ENCODE measurements around the gene SSTR5. TPM values are rescaled to one million over a fixed set of nuclear protein-coding genes. Genes with fewer than 3 reads are reported as not detected.

The SSTR5 gene
- total RNA-seq, 2 donors from 2014 or later = 2.3 TPM; not detected in 1

- H3K4me3 ChIP-seq = no peak overlapping the region
- H3K4me1 ChIP-seq = no peaks in the 10 kb centered on the region
- H3K27ac ChIP-seq = no peak overlapping the region
- WGBS, 2 donors = 80% methylated on average over 19 of the region's 19 CpGs; no CpG with 5 or more reads in 1 of the 2 donors
- DNase-seq (no peak), ATAC-seq (no peak)
- H3K36me3 ChIP-seq (replicated peaks in 1 of 2; ENCODE audit: insufficient read depth in 1 of 2, low read depth in 2 of 2) = no peaks in the 10 kb centered on the region
- TF ChIP-seq POLR2A (IDR thresholded peaks at IDR 0.05) (no peak), CTCF (IDR thresholded peaks at IDR 0.05) (no peak)
- intact Hi-C loops (cut with DNase I) = no loop called here
- peaks cover 0 to 3% of the 10 kb centered on the region in 2 donors for H3K27me3 ChIP-seq
- no peaks in the 10 kb centered on the region for H3K9me3 ChIP-seq
Observed at GRCh38 chr16:1117926-1118325, 45.4 kb downstream of the SSTR5 start.

GRCh38 chr16:1119129-1119528 is 46.6 kb downstream of the SSTR5 start:
- Histone ChIP-seq H3K27me3 (peaks cover 0 to 3% of the 10 kb centered on the region in 2 donors), H3K9me3 (no peaks in the 10 kb centered on the region), H3K4me3 (no peak overlapping the region), H3K36me3 (replicated peaks in 1 of 2; ENCODE audit: insufficient read depth in 1 of 2, low read depth in 2 of 2) (no peaks in the 10 kb centered on the region), H3K27ac (no peak overlapping the region), H3K4me1 (no peaks in the 10 kb centered on the region)
- intact Hi-C loops (cut with DNase I) = no loop called here
- ATAC-seq (no peak), DNase-seq (no peak)
- WGBS, 2 donors = 77 to 86% methylated on average over 10 to 17 of the region's 19 CpGs
- TF ChIP-seq POLR2A (IDR thresholded peaks at IDR 0.05) (no peak), CTCF (IDR thresholded peaks at IDR 0.05) (no peak)

- no peak overlapping the region for H3K4me3 ChIP-seq
- H3K4me1 ChIP-seq = no peaks in the 10 kb centered on the region
- DNase-seq (no peak), ATAC-seq (no peak)
- no peaks in the 10 kb centered on the region for H3K9me3 ChIP-seq
- 44 to 57% methylated on average over 17 to 33 of the region's 35 CpGs for WGBS, 2 donors
- TF ChIP-seq POLR2A (IDR thresholded peaks at IDR 0.05) (no peak), CTCF (IDR thresholded peaks at IDR 0.05) (no peak)
- H3K36me3 ChIP-seq (replicated peaks in 1 of 2; ENCODE audit: insufficient read depth in 1 of 2, low read depth in 2 of 2) = no peaks in the 10 kb centered on the region
- H3K27ac ChIP-seq = no peak overlapping the region
- intact Hi-C loops (cut with DNase I) = no loop called here
- H3K27me3 ChIP-seq = peaks cover 0 to 3% of the 10 kb centered on the region in 2 donors
Observed at GRCh38 chr16:1119766-1120576, 47.4 kb downstream of the SSTR5 start.

- peaks cover 0 to 3% of the 10 kb centered on the region in 2 donors for H3K27me3 ChIP-seq
- 52 to 55% methylated on average over 7 to 22 of the region's 22 CpGs for WGBS, 2 donors
- DNase-seq (no peak), ATAC-seq (no peak)
- no peaks in the 10 kb centered on the region for H3K36me3 ChIP-seq (replicated peaks in 1 of 2; ENCODE audit: insufficient read depth in 1 of 2, low read depth in 2 of 2)
- intact Hi-C loops (cut with DNase I) = no loop called here
- H3K4me3 ChIP-seq = no peak overlapping the region
- no peak for TF ChIP-seq CTCF (IDR thresholded peaks at IDR 0.05)
- no peak for TF ChIP-seq POLR2A (IDR thresholded peaks at IDR 0.05)
- no peaks in the 10 kb centered on the region for H3K4me1 ChIP-seq
- H3K9me3 ChIP-seq = no peaks in the 10 kb centered on the region
- no peak overlapping the region for H3K27ac ChIP-seq
Observed at GRCh38 chr16:1120577-1120941, 48.0 kb downstream of the SSTR5 start.

GRCh38 chr16:1121009-1121408 is 48.5 kb downstream of the SSTR5 start:
- no peak for DNase-seq
- no peak for ATAC-seq
- intact Hi-C loops (cut with DNase I) = no loop called here
- Histone ChIP-seq H3K27ac (no peak overlapping the region), H3K4me3 (no peak overlapping the region), H3K36me3 (replicated peaks in 1 of 2; ENCODE audit: insufficient read depth in 1 of 2, low read depth in 2 of 2) (no peaks in the 10 kb centered on the region), H3K27me3 (peaks cover 0 to 3% of the 10 kb centered on the region in 2 donors), H3K4me1 (no peaks in the 10 kb centered on the region), H3K9me3 (no peaks in the 10 kb centered on the region)
- 33 to 38% methylated on average over 14 to 16 of the region's 23 CpGs for WGBS, 2 donors
- no peak for TF ChIP-seq CTCF (IDR thresholded peaks at IDR 0.05)
